HG02870 (cell line): ENCODE data around the gene SIX1.

ENCODE experiments used
- ATAC-seq: cut with Tn5 transposase; IDR thresholded peaks from one replicate; pipeline ENCODE4 v1.9.1; 2021; ENCODE audit warnings: mild to moderate bottlenecking, moderate library complexity; ENCODE audit not compliant: unreplicated experiment

SIX1 gene

DNA sequence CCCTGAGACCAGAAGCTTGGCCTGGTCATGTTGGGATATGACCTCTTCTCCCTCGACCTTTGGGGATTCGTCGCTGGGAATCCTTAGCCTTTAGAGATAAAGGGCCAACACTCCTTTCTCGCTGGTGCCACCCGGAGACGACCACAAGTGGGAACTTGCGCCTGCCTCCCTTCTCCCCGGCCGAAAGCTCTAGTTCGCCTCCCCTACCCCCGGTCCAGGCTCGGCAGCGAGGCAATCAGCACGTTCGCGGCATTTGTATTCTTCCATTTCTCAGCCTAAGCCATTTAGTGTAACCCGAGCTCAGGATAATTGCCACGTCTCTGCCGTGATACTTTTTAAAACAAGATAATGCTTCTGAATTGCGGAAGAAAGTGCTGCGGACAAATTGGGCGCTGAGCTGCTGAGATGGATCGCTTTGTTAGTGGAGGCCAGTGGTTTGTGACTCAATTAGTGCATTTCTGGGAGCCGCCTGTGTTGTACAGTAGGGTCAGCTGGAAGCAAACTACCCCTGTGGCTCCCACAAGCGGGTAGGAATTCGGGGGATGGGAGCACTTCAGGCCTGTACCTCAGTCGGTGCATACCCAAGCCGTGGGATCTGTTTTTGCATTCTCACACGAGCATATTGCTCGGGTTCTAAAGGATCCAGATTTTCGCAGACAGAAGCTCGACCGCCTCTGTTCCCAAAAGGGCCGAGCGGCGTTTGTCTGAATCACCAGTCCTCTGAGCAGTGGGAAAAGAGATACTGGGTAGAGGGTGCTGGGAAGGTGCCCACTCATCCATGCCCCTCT, 6.8 kb upstream of the SIX1 start:
- no peak for ATAC-seq

DNA sequence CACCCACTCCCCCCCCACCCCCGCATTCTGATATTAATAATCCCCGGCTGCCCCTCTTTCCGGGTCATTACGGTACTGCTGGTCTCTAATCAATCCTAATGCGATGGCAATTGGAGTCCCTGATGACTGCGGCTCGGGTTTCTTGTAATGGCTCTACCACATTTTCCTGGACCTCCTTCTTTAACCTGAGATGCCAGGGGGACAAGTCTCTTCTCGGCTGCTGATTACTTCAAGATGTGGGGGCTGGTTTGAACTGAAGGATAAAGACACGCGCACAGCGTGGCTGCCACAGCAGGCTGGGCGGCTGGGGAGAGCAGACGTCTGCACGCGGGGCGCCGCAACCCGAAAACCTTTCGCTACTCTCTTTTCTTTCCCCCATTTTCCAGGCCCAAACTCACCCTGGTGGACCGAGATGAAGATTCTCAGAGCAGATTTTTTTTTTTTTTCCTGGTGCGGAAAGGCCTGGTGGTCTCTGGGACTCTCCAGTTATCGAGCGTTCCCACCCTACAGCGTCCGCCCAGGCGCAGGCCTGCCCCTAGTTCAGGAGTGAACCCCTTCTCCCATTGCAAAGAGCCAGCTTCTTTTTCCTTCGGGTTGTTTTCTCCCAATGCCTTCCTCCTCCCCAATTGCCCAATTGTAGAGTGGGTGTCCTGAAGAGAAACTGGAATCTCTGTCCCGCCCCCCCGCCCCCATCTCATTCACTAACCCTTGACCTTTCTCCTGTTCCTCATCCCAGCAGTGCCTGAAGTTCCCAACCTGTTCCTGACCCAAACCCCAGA, 6.0 kb upstream of the SIX1 start:
- ATAC-seq = no peak

DNA sequence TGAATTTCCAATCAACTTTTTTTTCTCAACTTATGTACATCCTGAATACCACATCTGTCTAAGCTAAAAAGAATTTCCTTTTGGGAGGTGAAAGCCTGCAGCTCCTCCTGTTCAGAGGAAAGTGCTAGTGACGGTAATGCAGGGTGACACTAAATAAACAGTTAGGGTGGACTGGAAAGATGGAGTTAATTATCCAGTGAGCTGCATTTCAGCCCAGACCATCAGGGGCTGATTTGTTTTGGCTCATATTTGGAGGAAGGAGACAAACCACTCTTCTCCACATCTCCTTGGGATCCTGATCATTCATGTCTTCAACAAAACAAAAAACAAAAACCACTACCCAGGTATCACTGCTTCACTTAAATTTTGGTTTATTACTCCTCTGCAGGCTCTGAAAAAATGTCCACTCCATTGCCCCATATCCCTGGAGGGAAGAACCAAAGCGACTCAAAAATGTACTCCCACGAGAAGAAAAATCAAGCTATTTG, 5.1 kb upstream of the SIX1 start:
- no peak for ATAC-seq

DNA sequence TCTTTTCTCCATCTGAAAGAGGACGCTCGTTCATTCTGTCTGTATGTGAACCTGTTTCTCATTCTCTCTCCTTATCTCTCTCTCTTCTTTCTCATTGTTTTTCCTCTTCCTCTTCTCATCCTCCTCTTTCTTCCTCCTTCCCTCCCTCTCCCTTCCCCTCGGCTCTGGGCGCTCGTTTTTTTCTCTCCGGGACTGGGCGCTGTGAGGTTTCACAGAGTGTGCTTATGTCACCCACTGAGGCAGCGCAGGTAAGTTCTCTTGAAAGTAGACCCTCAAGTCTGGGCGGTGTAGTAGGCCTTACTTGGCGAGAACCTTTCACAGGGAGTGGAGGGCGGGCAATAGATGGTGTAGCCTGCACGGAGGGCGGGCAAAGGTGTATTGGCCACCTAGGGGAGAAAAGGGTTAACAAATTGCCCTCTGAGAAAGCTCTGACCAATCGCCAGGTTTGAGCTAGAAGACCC, 4.5 kb upstream of the SIX1 start:
- no peak for ATAC-seq

GRCh38 chr14:60652674-60653651, 3.7 kb upstream of the SIX1 start:
- no peak for ATAC-seq

- no peak for ATAC-seq
Measured at GRCh38 chr14:60651796-60652673, 2.8 kb upstream of the SIX1 start.

DNA sequence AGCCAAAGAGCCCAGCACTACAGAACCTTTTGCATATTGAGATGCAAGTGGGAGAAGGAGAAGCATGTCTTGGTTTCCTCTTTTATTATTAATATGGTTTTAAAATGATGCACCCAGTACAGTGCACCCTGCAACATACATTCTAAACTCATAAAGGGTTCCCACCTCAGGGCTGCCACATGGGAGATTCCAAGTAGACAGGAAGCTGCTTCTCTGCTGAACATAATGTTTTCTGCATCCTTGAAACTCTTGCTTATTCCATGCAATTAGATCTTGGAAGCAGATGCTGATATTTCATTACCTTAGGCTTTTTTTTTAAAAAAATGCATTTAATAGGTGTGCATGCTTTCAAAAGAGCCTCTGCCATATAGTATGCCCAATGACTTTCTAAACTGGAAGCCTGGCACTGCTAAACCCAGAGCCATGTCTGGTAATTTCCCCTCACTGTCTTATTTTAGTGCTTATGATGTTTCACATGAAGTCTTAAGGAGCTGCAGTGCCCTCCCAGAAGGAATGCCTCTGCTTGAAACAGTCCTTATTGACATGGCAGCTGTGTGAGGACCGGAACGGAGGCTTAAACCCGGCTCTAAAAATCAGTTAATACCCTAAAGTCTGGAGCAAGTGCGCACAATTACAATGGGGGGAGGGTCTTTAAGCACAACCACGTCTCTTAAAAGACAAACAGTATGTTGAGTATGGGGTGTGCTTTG, 2.0 kb upstream of the SIX1 start:
- ATAC-seq = no peak

DNA sequence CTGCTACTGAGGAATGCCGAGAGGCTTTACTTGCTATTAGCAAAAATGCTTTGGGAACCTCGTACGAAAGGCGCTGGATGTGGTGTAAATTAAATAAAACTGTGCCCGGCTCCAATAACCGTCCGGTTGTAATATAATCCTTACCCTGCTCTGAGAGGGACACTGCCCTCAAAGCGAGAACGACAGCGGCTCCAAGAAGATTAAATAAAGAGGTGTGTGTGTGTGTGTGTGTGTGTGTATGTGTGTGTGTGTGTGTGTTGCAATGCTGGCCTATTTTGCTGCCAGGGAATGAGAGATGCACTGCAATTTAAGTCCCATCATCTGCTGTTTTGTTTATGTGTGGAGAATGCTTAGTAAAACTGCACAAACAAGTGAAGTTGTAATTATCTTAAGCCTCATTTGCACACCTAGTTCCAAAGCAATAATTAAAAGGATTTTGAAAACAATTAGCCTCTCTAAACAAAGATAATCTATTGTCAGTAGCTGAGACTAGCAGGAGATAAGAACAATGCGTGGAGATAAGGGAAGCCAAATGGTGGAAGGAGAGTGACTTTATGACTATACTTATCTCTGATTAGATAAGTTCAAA, 1.2 kb upstream of the SIX1 start:
- ATAC-seq = no peak

DNA sequence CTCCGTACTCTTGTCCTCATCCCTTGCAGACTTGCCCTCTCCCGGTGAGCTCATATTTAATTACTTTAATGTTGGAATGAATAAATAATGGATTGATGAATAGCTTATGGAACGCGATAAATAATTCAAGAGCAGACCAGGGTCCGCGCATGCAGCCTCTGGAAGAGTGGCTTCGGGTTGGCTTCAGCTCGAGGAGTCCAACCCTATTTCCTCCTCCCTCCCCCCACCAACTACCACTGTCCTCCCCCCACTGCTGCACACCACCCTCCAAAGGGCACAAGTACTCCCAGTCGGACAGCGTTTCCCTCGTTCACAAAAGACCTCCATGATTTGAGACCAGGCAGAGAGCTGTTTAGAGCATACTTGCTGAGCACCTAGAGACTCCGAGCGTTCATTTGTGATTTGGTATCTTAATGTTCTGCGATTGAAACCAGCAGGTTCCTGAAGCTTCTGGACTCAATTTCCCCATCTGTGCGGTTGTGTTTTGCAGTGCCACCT, 647 bp upstream of the SIX1 start:
- no peak for ATAC-seq

- no peak for ATAC-seq
Measured at GRCh38 chr14:60648249-60648933, 886 bp downstream of the SIX1 start.

- no peak for ATAC-seq
Measured at GRCh38 chr14:60647837-60648248, 1.4 kb downstream of the SIX1 start.

DNA sequence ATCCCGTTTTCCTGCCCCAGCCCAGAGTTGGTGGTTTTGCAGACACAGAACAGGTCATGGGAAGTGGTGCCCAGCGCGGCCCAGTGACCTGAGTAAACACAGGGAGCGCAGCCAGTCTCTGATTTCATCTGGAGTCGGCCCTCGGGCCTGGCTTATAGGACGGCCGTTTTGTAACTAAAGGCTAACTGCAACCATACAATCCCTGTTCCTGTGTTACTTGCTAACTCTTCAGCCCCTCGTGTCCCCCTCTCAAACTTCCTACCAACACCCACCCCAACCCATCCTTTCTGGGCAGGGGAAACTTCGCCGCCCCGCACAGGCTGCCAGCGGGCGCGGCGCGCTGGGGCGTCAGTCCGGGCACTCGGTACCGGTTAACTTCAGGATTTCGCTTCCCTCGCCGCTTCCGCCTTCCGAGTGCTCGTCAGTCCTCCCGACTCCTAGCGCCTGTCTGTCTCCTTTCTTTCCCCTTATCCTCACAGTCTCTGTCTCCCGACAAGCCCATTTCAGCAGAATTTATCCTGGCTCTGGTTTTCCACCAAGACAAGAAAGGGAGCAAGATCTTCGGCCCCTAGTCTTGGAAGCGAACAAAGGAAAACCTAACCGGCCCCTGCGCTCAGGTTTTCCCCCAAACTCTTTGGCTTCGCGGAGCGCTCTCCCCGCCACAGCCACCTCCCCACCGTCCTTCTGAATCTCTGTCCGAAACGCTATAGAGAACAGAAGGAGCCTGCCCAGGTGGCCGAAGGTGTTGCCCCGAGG, 2.0 kb downstream of the SIX1 start:
- no peak for ATAC-seq

- no peak for ATAC-seq
Measured at GRCh38 chr14:60646226-60646818, 3.0 kb downstream of the SIX1 start.

- no peak for ATAC-seq
Measured at GRCh38 chr14:60645126-60645741, 4.0 kb downstream of the SIX1 start.

GRCh38 chr14:60644666-60645065, 4.6 kb downstream of the SIX1 start:
- ATAC-seq = no peak

- no peak for ATAC-seq
Measured at GRCh38 chr14:60643463-60644314, 5.6 kb downstream of the SIX1 start.
